GM19023 (cell line): ENCODE data around the gene GOLT1A.

ENCODE experiments used
- ATAC-seq: cut with Tn5 transposase; IDR thresholded peaks from one replicate; pipeline ENCODE4 v1.9.1; 2021; ENCODE audit warnings: mild to moderate bottlenecking, moderate library complexity; ENCODE audit not compliant: unreplicated experiment

GOLT1A gene

GRCh38 chr1:204192589-204193352 lies 21.0 kb downstream of the GOLT1A start:
- ATAC-seq = no peak

GRCh38 chr1:204192046-204192445 lies 21.7 kb downstream of the GOLT1A start:
- no peak for ATAC-seq

GRCh38 chr1:204191456-204191855 lies 22.3 kb downstream of the GOLT1A start:
- no peak for ATAC-seq

DNA sequence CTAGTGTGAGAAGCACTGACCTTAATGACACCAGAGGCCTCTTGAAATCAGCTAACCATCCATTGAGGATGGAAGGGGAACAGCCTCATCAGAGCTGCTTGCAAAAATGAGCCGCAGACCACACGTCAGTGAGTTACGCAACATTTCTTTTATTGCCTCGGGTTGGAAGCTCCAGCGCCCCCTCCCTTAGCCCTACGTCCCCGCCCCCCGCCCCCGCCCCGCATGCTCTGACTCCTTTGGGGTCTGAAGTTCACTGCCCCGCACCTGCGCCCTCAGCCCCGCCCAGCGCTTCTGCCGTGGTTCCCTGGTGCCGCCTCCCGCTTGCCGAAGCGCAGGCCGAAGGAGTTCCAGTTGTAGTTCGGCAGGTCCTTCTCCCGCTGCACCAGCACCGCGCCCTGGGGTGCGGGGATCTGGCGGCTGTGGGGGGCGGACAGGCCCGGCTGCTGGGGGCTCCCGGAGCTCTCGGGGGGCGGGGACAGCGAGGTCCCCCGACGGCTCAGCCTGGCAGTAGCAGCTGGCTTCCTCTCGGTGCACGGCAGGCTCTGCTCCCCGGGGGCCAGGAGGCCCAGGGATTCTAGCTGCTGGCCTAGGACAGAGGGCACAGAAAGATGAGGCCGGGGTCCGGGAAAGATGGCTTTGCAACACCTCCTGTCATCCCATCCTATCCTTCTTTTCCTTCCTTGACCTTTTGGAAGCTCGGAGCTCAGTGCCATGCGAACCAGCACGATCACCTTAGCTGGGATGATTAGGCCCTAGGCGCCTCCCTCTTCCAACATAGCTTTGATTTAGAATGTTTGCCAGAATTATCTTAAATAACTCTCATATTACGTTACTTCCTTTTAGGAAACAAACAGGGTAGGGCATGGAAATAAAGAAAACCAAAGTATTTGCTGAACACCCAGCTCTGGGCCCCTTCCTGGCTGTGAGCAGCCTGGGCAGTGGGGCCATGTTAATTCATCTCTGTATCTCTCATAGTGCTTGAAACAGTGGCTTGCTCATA lies 23.3 kb downstream of the GOLT1A start:
- ATAC-seq = no peak

DNA sequence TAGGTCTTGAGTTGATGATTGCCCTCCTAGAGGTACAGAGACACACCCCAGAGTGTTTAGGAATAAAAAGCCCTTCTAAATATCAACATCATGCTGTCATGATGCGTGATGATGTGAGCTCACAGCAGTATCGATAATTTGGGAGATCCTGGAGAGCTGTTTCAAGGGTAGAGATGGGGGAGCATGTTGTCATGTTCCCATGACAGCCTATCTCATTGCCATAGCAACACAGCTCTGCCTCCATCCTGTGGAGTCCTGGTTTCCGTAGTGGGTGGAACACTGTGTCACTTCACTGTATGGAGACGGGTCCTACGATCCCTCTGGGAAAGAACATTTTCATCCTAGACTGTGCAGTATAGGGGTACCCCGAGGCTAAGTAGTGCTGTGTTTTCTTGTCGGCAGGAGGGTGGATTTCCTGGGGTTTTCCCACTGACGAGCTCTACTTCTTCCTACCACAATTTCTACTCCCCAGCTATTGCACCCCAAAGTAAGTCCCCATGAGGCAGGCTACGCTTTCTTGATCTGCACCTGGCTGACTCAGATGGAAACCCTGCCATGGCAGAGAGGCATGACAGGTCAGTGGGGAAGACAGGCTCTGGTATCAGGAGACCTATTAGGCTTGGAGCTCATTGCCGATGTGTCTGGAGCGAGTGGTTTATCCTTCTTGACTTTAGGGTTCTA lies 24.7 kb downstream of the GOLT1A start:
- ATAC-seq = no peak

DNA sequence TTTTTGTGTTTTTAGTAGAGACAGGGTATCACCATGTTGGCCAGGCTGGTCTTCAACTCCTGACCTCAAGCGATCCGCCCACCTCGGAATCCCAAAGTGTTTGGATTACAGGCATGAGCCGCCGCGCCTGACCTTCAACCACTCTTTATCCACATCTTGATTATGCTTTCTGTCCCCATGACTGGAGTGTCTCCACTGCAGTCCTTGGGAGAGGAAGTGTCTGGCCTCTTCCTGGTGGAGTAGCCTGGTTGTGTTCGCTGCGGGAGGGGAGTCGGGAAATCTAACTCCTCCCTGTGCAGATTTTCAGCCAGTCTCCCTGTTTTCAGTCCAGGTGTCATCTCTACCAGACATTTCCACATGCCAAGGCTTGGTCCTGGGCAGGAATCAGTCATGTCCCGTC lies 27.2 kb downstream of the GOLT1A start:
- no peak for ATAC-seq

GRCh38 chr1:204181116-204181515 lies 32.7 kb downstream of the GOLT1A start:
- ATAC-seq = no peak

GRCh38 chr1:204180133-204180532 lies 33.7 kb downstream of the GOLT1A start:
- no peak for ATAC-seq

DNA sequence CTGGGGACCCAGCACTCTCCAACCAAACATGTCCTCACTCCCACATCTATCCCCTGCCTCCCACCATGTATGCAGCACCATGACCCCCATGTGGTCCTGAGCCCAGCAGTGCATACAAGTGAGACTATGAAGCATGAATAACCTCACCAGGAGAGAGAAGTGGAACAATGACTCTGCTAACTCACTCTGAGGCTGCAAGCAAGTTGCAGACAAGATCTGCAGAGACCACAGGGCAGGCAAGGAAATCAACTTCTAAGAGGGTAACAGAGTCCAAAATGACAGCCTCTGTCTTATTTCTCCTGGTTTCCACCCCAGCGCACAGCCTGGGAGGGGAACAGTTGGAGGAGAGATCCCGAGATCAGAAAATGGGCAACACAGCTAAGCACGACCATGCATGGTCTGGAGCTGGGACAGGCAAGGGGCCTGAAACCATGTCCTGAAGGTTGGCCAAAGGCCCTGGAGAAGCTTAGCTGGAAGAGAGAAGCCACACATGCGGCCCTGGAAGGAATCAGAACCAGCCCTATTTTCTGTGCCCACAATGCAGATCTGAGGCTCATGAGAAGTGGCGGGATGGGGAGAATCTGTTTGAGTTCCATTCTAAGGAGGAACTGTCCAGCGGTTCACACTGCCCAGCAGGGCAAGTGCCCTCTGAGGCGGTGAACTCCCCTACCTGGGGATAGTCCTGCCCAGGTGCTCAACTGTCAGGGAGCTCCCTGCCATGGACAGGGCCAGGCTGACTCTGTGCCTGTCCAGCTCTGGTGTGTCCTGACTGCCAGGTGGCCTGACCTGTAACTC lies 35.1 kb downstream of the GOLT1A start:
- ATAC-seq = no peak

DNA sequence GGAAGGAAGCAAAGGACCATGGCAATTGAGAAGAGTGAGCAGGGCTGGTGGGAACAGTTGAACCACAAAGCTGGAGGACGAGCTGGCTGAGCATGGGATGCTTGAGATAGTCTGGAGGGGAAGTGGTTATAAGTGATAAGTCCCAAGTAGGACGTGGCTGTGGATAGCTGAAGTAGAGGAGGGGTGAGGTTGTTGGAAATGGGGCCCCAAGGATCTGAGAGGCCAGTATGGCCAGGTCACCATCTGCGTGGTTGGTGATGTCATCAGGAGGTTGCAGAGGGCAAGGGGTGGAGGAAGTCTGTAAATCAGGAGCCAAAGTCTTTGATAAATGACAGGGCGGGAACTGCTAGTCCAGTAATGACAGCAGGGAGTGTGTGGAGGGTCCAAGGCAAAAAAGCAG lies 36.7 kb downstream of the GOLT1A start:
- no peak for ATAC-seq

- no peak for ATAC-seq
These were observed 37.7 kb downstream of the GOLT1A start for GRCh38 chr1:204176049-204176448.

GRCh38 chr1:204174958-204175357 lies 38.8 kb downstream of the GOLT1A start:
- ATAC-seq = no peak

DNA sequence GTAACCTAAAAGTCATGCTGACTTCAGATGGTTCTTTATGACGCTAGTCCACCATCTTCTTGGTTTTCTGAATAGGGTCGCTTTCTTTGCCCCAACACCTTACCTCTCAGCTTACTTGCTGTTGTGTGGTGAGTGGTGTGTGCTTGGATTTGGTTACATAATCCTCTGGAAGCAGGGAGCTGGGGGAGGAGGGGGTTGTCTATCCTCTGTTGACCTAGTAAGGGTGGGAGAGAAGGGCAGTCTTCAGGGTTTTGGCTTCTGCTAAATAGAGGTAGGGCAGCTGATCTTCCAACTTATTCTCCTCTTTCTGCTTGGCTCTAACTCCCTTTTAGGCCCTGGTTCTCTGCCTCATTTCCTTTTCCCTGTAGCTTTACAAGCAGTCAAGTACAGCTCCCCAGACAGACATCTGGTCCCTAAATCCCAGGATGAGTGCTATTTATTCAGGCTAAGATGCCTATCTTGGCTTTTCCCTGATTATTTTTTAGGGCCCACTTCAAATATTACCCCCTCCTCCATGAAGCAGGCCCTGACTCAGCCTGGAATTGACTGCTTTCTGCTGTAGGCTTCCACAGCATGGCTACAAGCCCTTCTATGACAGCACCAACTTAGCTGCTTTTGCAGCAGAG lies 41.3 kb downstream of the GOLT1A start:
- no peak for ATAC-seq

GRCh38 chr1:204171751-204172178 lies 42.0 kb downstream of the GOLT1A start:
- no peak for ATAC-seq

GRCh38 chr1:204170494-204171155 lies 43.2 kb downstream of the GOLT1A start:
- no peak for ATAC-seq

DNA sequence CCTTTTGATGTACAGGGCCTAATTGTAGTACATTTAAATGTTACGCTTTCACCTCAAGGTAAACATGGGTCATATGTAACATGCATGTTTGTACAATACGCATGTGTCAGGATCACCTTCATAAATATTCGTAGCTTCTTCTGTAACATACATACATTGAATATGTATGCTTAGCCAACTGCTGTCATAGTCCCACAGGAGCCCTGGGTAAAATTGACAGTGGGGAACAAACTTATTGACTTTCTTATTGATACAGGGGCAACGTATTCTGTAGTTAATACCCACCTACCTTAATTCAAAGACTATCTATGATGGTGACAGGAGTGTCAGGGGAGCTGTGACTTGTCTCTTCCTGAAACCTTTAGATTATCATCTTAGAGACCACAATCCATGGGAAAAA lies 43.9 kb downstream of the GOLT1A start:
- ATAC-seq = no peak

- ATAC-seq = no peak
These were observed 46.1 kb downstream of the GOLT1A start for GRCh38 chr1:204167730-204168129.

- ATAC-seq = no peak
These were observed 47.6 kb downstream of the GOLT1A start, which contains the start of gene REN for GRCh38 chr1:204166219-204166618. Gene REN (minus strand): TSS chr1:204166337. CDS start chr1:204166293, 44 bp downstream.

GRCh38 chr1:204162494-204163074 lies 51.2 kb downstream of the GOLT1A start:
- ATAC-seq = no peak
